T-helper 1 cell treated with Interleukin-12 subunit alpha and Interleukin-12 subunit beta and Interleukin-4 antibody, amounts not matched to agents 30 ng/mL and 1 ng/mL, for 36 hours (primary cell): Measurements from ENCODE around the gene ZDHHC16. TPM values are rescaled to one million over a fixed set of nuclear protein-coding genes. Genes with fewer than 3 reads are reported as not detected.

ENCODE experiments used
- intact Hi-C: fragments of 100-400 bp; cut with micrococcal nuclease; formaldehyde crosslinking; loops from one replicate; pipeline ENCODE4 v1.15.1; 2024
- total RNA-seq: library from RNA; stranded (reverse); gene quantifications from 2 replicates; pipeline ENCODE4 v1.2.3, GENCODE V29; 2022

ZDHHC16 gene
- total RNA-seq: 45.2 and 47.0 TPM in 2 replicates

- intact Hi-C loops: loop anchor here (1.0 to 5.0 kb wide), 12 partner anchors 10 to 241 kb away; partner anchors contain the start of genes ARHGAP19, AVPI1, FRAT1 and FRAT2
Observed at GRCh38 chr10:97445722-97446639, at the start of gene ZDHHC16, which contains the start of gene EXOSC1. ZDHHC16 (plus strand) TSS chr10:97446175; CDS start chr10:97451676, 5,501 bp downstream. EXOSC1 (minus strand) TSS chr10:97446006; CDS start chr10:97445985, 21 bp downstream.

GRCh38 chr10:97399843-97400545, 46.0 kb upstream of the ZDHHC16 start:
- intact Hi-C loops: loop anchor here (2.0 to 10.0 kb wide), 6 partner anchors 241 to 813 kb away; partner anchors contain the start of genes GOLGA7B, LCOR, PI4K2A and R3HCC1L

- intact Hi-C loops: loop anchor here (1.0 to 10.0 kb wide), 13 partner anchors 27 to 814 kb away; partner anchors contain the start of genes ARHGAP19, EXOSC1, FRAT1 and FRAT2
Observed at GRCh38 chr10:97400665-97401454, 45.1 kb upstream of the ZDHHC16 start, which contains the start of gene RRP12. RRP12 (minus strand) TSS chr10:97401340; CDS start chr10:97401231, 109 bp downstream.

GRCh38 chr10:97401455-97401919, 44.5 kb upstream of the ZDHHC16 start:
- intact Hi-C loops: loop anchor here (1.0 to 10.0 kb wide), 13 partner anchors 27 to 814 kb away; partner anchors contain the start of genes ARHGAP19, EXOSC1, FRAT1 and FRAT2

GRCh38 chr10:97404044-97404443, 41.9 kb upstream of the ZDHHC16 start:
- intact Hi-C loops: loop anchor here (5.0 to 10.0 kb wide), 5 partner anchors 331 to 817 kb away; partner anchors contain the start of genes GOLGA7B, LCOR, R3HCC1L and TM9SF3

- intact Hi-C loops: loop anchor here (2.0 to 10.0 kb wide), 4 partner anchors 127 to 729 kb away; partner anchors contain the start of genes GOLGA7B, R3HCC1L and ZFYVE27
Observed at GRCh38 chr10:97406064-97406463, 39.9 kb upstream of the ZDHHC16 start.

- intact Hi-C loops: loop anchor here (2.0 to 10.0 kb wide), 4 partner anchors 128 to 728 kb away; partner anchors contain the start of genes GOLGA7B, R3HCC1L and ZFYVE27
Observed at GRCh38 chr10:97406483-97406882, 39.5 kb upstream of the ZDHHC16 start.

GRCh38 chr10:97407211-97407951, 38.6 kb upstream of the ZDHHC16 start:
- intact Hi-C loops: loop anchor here (1.0 to 10.0 kb wide), 11 partner anchors 8 to 727 kb away; partner anchors contain the start of genes EXOSC1, GOLGA7B, MMS19 and R3HCC1L

GRCh38 chr10:97407952-97408248, 38.1 kb upstream of the ZDHHC16 start:
- intact Hi-C loops: loop anchor here (1.0 to 10.0 kb wide), 11 partner anchors 7 to 727 kb away; partner anchors contain the start of genes EXOSC1, GOLGA7B, MMS19 and R3HCC1L

GRCh38 chr10:97408496-97408992, 37.4 kb upstream of the ZDHHC16 start:
- intact Hi-C loops: loop anchor here (10.0 kb wide), 3 partner anchors 326 to 726 kb away; partner anchors contain the start of genes GOLGA7B, R3HCC1L and ZFYVE27

- intact Hi-C loops: no loop called here
Observed at GRCh38 chr10:97411406-97411805, 34.6 kb upstream of the ZDHHC16 start.

- intact Hi-C loops: no loop called here
Observed at GRCh38 chr10:97412891-97413304, 33.1 kb upstream of the ZDHHC16 start.

GRCh38 chr10:97416565-97416964, 29.4 kb upstream of the ZDHHC16 start:
- intact Hi-C loops: no loop called here

GRCh38 chr10:97423757-97424098, 22.2 kb upstream of the ZDHHC16 start:
- intact Hi-C loops: loop anchor here (1.0 kb wide), 1 partner anchor 9 kb away; no protein-coding TSS in a partner anchor

GRCh38 chr10:97425964-97426775, 19.8 kb upstream of the ZDHHC16 start, which contains the start of gene PGAM1:
PGAM1 (plus strand) TSS chr10:97426191; CDS start chr10:97426308, 117 bp downstream.
- intact Hi-C loops: loop anchor here (1.0 kb wide), 3 partner anchors 72 to 207 kb away; partner anchors contain the start of genes ARHGAP19, MMS19, MORN4 and UBTD1

GRCh38 chr10:97426776-97427570, 19.0 kb upstream of the ZDHHC16 start:
- intact Hi-C loops: loop anchor here (1.0 kb wide), 4 partner anchors 71 to 206 kb away; partner anchors contain the start of genes ARHGAP19, FRAT2, MMS19 and MORN4
